ENCODE results near the gene KBTBD8. TPM values are rescaled to one million over a fixed set of nuclear protein-coding genes. Genes with fewer than 3 reads are reported as not detected.
A peak's percentile ranks its signal among the peaks of the same experiment; 100 is the strongest.

Gene KBTBD8, protein sequence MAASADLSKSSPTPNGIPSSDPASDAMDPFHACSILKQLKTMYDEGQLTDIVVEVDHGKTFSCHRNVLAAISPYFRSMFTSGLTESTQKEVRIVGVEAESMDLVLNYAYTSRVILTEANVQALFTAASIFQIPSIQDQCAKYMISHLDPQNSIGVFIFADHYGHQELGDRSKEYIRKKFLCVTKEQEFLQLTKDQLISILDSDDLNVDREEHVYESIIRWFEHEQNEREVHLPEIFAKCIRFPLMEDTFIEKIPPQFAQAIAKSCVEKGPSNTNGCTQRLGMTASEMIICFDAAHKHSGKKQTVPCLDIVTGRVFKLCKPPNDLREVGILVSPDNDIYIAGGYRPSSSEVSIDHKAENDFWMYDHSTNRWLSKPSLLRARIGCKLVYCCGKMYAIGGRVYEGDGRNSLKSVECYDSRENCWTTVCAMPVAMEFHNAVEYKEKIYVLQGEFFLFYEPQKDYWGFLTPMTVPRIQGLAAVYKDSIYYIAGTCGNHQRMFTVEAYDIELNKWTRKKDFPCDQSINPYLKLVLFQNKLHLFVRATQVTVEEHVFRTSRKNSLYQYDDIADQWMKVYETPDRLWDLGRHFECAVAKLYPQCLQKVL
- 10.5 TPM for polyA plus RNA-seq

DNA sequence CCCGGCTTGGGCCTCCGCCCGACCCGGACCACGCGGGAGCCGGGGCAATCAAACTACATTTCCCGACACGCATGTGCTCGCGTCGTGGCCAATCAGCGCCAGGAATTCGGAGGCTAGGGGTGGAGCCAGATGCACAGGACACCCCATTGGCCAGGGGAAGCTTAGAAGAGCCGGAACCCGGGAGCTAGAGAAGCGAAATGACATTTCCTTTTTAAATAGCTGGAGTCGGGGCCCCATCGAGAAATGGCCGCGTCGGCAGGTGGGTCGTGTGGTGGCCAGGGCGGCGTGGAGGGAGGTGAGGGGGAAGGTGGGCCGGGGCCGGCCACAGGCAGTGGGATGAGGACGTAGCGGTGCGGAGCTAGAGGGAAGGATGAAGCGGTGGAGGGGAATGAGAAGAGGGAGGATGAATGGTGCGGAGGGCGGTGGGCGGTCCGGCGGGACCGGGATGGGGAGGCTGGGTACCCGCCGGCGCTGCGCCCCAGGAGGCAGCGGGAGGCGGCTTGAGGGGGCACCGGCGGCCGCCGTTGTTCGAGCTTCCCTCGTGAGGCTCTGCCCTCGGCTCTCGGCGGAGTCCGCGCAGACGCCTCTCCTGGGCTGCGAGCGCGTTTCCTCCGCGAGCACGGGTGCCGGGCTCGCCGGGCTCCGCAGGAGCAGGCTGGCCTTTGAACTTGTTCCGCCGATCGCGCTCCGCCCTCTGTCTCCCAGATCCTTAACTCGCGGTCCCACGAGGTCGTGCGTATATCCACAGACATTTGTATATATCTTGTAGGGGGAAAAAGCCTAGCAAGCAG, at the start of gene KBTBD8:
Gene KBTBD8, plus strand, starts transcription at position 195 of the 791 bp plus-strand sequence. Its CDS starts 49 bp downstream, at position 244.
- Mint-ChIP-seq H3K36me3 (no peaks in the 10 kb centered on the region), H3K9me3 (no peaks in the 10 kb centered on the region), H3K27me3 (no peaks in the 10 kb centered on the region), H3K27ac (peak within 1 kb of the TSS; percentile 83 to 96 (median 85)), H3K4me1 (peaks cover 25 to 33% (median 33%) of the 10 kb centered on the region in 3 donors), H3K4me3 (peak within 1 kb of the TSS; percentile 88 to 100 (median 96))

DNA sequence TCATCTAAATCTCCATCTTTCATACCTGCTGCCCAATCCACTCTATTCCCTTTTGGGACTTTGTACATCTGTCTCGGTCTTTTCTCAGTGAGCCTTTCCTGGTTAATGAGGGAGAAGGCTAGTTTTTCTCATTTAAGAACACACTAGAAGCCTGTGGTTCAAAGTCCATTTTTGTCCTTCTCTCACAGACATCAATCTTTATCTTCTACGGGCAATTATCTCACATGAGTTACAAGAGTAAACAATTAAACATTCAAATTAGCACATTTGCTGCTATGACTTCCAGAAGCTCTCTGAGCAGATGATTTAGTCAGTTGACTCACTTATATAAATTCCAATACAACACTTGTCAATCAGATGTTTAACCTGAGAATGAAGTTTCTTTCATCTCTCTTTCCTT, 49.3 kb upstream of the KBTBD8 start:
- Mint-ChIP-seq H3K36me3 (no peaks in the 10 kb centered on the region), H3K4me3 (no peak overlapping the region), H3K4me1 (peaks cover 0 to 1% (median 0%) of the 10 kb centered on the region in 3 donors), H3K9me3 (no peaks in the 10 kb centered on the region), H3K27me3 (no peaks in the 10 kb centered on the region), H3K27ac (no peak overlapping the region)

DNA sequence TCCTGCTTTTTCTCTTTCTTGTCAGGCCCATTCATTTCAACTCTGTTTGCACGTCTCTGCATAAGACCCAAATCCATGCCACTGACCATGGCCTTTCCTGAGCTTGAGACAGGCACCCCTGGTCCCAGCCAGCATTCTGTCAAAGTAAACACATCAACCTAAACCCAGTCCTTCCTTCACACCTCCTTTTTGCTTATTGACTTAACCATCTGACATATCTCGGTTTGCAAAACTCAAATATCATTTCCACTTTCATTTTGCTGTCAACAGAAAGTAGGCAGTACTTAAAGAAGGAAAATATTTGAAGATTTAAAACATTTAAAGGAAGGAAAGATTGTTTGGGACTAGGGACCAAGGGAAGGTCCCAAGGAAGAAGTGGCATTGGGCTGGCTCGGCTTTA, 48.2 kb upstream of the KBTBD8 start:
- Mint-ChIP-seq H3K27me3 (no peaks in the 10 kb centered on the region), H3K9me3 (no peaks in the 10 kb centered on the region)

DNA sequence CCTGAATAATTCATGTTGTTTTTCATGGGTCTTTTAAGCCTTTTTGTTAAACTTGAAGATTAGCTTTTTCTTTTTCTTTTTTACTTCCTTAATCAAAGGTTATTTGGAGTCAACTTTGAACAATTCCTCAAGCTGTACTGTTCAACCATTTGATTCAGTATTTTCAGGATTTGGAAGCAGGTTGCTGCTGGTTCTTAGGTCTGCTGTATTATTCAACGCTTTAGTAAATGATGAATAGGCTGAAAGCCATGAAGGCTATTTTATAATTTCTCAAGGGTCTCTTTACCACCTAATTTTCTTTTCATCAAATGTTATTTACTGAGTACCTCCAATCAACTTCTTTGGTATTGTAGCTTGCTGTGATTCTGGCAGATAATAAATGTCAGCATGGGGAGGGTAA, 45.8 kb upstream of the KBTBD8 start:
- no peaks in the 10 kb centered on the region for H3K36me3 Mint-ChIP-seq
- no peaks in the 10 kb centered on the region for H3K9me3 Mint-ChIP-seq
- H3K27me3 Mint-ChIP-seq, result no peaks in the 10 kb centered on the region
- H3K4me3 Mint-ChIP-seq, result no peak overlapping the region
- no peak overlapping the region for H3K27ac Mint-ChIP-seq
- H3K4me1 Mint-ChIP-seq, result no peaks in the 10 kb centered on the region

More for the DNA sequence above, 48.2 kb upstream of the KBTBD8 start:
- Mint-ChIP-seq H3K4me1 (no peaks in the 10 kb centered on the region), H3K27ac (no peak overlapping the region), H3K36me3 (no peaks in the 10 kb centered on the region), H3K4me3 (no peak overlapping the region)

DNA sequence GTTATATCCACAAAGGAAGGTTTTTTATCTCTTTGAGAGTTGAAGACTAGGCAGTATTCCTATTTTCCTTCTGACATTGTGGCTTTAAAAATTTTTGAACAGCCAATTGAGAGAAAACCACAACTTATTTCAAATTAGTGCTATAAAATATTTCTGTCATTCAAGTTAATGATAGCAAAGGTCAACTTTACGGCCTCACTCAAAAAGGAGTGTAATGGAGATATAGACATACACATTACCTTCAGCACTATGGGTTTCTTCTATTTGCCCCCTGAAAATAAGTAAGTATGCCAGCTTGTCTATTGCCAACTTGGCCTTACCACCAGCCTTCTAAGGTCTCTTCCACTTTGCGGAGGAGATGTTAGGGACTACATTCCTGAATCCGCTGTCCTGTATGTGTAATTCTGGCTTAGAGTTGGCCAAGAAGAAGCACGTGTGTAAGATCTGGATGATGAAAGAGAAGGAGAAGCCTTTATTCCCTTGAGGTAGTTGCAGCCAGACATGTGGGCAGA, 44.1 kb upstream of the KBTBD8 start:
- H3K27me3 Mint-ChIP-seq, result no peaks in the 10 kb centered on the region
- H3K4me1 Mint-ChIP-seq, result no peaks in the 10 kb centered on the region
- no peaks in the 10 kb centered on the region for H3K36me3 Mint-ChIP-seq
- H3K4me3 Mint-ChIP-seq, result no peak overlapping the region
- no peak overlapping the region for H3K27ac Mint-ChIP-seq
- no peaks in the 10 kb centered on the region for H3K9me3 Mint-ChIP-seq

DNA sequence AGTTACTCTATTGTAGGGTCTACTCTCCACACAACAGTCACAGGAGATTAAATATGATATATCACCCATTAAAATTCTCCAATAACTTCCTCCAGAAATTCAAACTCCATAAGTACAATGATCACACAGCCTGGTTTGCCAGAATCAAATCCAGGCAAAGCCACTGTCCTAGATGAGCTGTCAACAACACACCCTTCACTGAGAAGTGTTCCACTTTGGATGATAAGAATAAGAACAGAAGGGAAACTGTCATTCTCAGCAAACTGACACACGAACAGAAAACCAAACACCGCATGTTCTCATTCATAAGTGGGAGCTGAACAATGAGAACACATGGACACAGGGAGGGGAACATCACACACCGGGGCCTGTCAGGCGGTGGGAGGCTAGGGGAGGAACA, 41.4 kb upstream of the KBTBD8 start:
- no peaks in the 10 kb centered on the region for H3K9me3 Mint-ChIP-seq
- no peaks in the 10 kb centered on the region for H3K36me3 Mint-ChIP-seq
- no peaks in the 10 kb centered on the region for H3K4me1 Mint-ChIP-seq
- peaks cover 2% of the 10 kb centered on the region for H3K27me3 Mint-ChIP-seq
- H3K4me3 Mint-ChIP-seq, result no peak overlapping the region
- peak overlapping the region in 1 of 3 donors; percentile 58 for H3K27ac Mint-ChIP-seq

DNA sequence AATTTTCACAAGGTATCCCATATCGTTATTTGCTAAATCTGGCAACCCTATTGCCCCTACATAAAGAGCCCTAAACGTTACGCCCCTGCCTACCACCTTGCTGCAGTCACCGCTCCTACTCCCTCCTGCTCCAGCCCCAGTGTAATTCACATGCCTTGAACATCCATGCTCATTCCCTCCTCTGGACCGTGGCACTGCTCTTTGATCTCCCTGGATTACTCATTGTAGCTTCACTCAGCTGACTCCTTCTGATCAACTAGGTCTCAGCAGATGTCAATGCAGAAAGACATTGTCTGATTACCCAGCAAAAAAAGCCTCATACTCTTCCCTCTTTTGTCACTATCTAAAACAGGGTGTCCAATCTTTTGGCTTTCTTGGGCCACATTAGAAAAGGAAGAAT, 40.7 kb upstream of the KBTBD8 start:
- H3K4me1 Mint-ChIP-seq, result no peaks in the 10 kb centered on the region
- no peaks in the 10 kb centered on the region for H3K9me3 Mint-ChIP-seq
- no peak overlapping the region for H3K27ac Mint-ChIP-seq
- peaks cover 4% of the 10 kb centered on the region for H3K27me3 Mint-ChIP-seq
- no peaks in the 10 kb centered on the region for H3K36me3 Mint-ChIP-seq
- no peak overlapping the region for H3K4me3 Mint-ChIP-seq

DNA sequence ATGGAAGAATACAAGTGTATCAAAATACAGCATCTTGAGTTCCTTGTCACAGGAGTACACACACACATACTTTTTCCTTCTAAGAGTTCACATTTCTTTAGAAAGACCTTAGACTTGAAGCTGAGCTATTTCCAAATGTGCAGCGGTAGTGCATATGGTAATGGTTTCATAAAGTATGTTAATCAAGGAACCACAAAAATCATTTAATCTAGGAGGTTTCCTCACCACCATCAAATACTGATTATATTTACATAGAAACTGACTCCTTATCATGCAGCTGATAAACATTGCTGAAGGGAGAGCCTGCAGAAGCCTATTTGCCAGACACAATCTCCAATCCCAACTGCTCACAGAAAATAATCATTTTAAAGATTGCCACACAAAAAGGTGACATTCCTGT, 40.0 kb upstream of the KBTBD8 start:
- Mint-ChIP-seq H3K9me3 (no peaks in the 10 kb centered on the region), H3K36me3 (peaks cover 2% of the 10 kb centered on the region), H3K27ac (no peak overlapping the region), H3K27me3 (peaks cover 8% of the 10 kb centered on the region), H3K4me1 (no peaks in the 10 kb centered on the region), H3K4me3 (no peak overlapping the region)

DNA sequence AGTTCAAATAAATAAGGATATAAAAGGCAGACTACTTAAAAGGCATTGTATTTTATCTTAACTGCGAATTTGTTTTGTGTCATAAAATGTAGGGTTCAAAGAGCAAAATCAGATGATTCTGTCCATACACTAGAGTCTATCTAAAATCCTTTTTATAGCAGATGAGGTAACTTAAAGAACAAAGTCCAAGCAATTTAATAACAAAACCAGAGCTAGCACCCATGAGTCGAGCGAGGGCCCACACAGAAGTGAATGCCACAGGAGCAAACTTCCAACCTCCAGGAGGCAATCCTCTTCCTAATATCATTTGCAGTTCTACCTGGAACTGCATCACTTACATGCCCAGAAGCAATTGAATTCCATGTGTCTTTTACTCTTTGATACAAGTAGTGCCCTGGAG, 35.4 kb upstream of the KBTBD8 start:
- H3K36me3 Mint-ChIP-seq, result peaks cover 4% of the 10 kb centered on the region
- peaks cover 13% of the 10 kb centered on the region for H3K27me3 Mint-ChIP-seq
- H3K4me3 Mint-ChIP-seq, result no peak overlapping the region
- H3K9me3 Mint-ChIP-seq, result no peaks in the 10 kb centered on the region
- no peaks in the 10 kb centered on the region for H3K4me1 Mint-ChIP-seq
- no peak overlapping the region for H3K27ac Mint-ChIP-seq

DNA sequence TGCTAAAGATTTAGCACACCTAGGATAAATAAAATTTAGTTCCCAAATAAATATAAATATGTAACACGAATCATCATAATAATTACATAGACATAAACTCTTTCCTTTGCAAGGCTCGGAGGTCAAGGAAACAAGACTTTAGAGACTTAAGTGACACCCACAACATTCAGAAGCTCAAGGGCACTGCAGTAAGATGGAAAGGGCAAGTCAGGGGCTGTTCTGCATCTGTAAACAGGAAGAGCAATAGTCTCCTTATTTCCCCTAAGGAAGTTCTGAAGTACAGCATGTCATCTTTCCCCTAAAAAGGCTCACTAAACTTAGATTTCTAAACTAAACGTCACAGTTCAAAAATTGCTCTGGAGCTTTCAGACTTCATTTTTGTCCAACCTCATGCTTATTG, 26.9 kb upstream of the KBTBD8 start:
- peaks cover 1% of the 10 kb centered on the region for H3K27me3 Mint-ChIP-seq
- H3K4me3 Mint-ChIP-seq, result peak overlapping the region in 3 of 4 donors; percentile 86 to 93 (median 87)
- H3K27ac Mint-ChIP-seq, result peak overlapping the region; percentile 14 to 89 (median 66)
- H3K36me3 Mint-ChIP-seq, result peaks cover 2% of the 10 kb centered on the region
- H3K4me1 Mint-ChIP-seq, result peaks cover 5 to 16% (median 12%) of the 10 kb centered on the region in 3 donors
- H3K9me3 Mint-ChIP-seq, result no peaks in the 10 kb centered on the region

DNA sequence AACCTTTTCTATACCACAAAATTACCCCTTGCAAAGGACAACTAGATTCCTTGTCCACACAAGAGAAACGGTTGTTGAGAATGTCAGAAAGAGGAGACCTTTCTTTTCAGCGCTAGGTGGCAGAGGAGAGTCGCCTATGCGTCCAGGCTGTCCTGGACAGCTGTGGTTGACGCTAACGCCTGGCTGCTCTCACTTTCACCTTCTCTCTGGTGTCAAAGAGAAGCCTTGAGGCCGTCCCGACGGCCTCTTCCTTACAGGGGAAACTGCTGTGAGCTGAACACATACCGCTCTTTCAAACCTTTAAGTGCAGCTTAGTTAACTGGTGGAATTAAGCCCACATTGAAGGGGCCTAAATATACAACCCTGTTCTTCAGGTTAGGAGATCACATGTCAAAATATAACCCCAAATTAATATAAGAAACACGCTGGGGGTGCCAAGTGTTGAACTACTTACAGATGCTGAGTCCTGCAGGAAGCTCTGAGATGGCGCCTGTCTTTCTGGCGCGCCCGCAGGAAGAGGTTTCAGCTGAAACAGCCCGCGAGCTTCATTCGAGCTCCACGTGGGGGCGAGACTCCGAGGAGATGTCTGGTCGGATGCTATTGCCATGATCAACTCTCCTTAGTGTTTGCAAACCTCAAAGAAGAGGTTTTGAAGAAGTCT, 26.1 kb upstream of the KBTBD8 start:
- no peaks in the 10 kb centered on the region for H3K9me3 Mint-ChIP-seq
- peak overlapping the region; percentile 14 to 89 (median 66) for H3K27ac Mint-ChIP-seq
- H3K4me3 Mint-ChIP-seq, result peak overlapping the region; percentile 86 to 94 (median 90)
- H3K27me3 Mint-ChIP-seq, result no peaks in the 10 kb centered on the region
- H3K36me3 Mint-ChIP-seq, result peaks cover 2% of the 10 kb centered on the region
- H3K4me1 Mint-ChIP-seq, result peaks cover 5 to 16% (median 12%) of the 10 kb centered on the region in 3 donors

DNA sequence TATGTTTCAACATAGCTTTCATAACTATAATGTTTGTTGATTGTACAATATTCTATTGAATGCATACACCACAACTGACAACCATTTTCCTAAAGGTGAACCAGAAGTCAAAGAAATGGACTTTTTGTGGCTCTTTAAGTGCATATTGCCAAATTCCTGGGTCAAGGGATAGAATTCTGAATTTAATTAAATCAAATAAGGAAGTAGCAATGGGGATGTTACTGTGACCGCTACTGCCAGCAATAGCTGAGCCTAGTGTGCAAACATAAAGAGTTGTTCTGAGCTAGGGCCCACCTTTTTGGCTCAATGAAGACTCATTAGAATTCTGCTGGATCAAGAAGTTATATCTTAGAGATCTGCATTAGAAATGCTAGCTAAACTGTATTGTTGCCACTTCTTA, 17.3 kb upstream of the KBTBD8 start:
- Mint-ChIP-seq H3K4me3 (no peak overlapping the region), H3K36me3 (peaks cover 1% of the 10 kb centered on the region), H3K4me1 (no peaks in the 10 kb centered on the region), H3K27ac (peak overlapping the region in 1 of 3 donors; percentile 23), H3K27me3 (no peaks in the 10 kb centered on the region), H3K9me3 (no peaks in the 10 kb centered on the region)

DNA sequence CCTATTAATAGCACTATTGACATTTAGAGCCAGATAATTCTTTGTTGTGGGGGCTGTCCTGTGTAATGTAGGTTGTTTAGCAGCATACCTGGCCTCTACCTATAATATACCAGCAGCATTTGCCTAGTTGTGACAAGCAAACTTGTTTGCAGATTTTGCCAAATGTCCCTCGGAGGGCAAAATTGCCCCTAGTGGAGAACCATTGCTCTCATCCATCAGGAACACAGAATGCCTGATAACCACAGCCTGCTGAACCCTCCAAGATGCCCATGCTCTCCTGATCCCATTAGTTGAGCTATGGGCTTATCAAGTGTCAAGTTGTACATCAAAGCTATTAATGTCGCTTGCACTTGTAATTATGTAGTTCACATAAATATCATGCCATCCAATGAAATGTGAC, 15.0 kb upstream of the KBTBD8 start:
- Mint-ChIP-seq H3K4me1 (no peaks in the 10 kb centered on the region), H3K4me3 (no peak overlapping the region), H3K27ac (no peak overlapping the region), H3K36me3 (peaks cover 1% of the 10 kb centered on the region), H3K9me3 (no peaks in the 10 kb centered on the region), H3K27me3 (no peaks in the 10 kb centered on the region)

DNA sequence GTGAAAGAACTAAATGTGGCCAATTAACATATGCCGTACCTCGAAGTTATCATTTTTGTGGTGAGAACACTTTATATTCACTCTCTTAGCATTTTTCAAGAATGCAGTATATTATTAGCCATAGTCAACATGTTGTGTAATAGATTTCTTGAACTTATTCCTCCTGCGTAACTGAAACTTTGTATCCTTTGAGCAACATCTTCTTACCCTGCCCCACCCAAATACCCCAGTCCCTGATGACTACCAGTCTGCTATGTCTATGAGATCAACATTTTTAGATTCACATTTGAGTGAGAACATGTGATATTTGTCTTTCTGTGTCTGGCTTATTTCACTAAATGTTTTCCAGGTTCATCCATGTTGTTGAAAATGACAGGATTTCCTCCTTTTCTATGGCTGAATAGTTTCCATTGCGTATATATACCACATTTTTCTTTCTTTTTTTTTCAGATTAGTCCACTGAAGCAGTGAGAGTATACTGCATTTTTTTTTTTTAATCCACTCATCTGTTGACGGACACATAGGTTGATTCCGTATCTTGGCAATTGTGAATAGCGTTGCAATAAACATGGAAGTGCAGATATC, 12.7 kb upstream of the KBTBD8 start:
- Mint-ChIP-seq H3K27me3 (no peaks in the 10 kb centered on the region), H3K36me3 (peaks cover 1% of the 10 kb centered on the region)

More for the DNA sequence above, 12.7 kb upstream of the KBTBD8 start:
- H3K4me1 Mint-ChIP-seq, result peaks cover 0 to 1% (median under 1%) of the 10 kb centered on the region in 3 donors
- no peaks in the 10 kb centered on the region for H3K9me3 Mint-ChIP-seq
- H3K4me3 Mint-ChIP-seq, result no peak overlapping the region
- H3K27ac Mint-ChIP-seq, result no peak overlapping the region
